Adrenal gland (tissue), 5 donors: ENCODE data around the gene PKN2.

Source experiments
- CTCF ChIP-seq, 6 experiments: fragments of 450-650 bp in 4 of 6; fragments of 200-600 bp in 2 of 6; sonication (generic) in 1 of 6; IDR thresholded peaks; 1 replicate in 5 of 6; 2 replicates in 1 of 6; pipeline versions ENCODE4 v1.5.1 to v1.8.0; 2016 to 2021; ENCODE audit warnings: antibody characterized with exemption in 6 of 6, mild to moderate bottlenecking in 2 of 6, moderate library complexity in 1 of 6
- POLR2A ChIP-seq, 2 donors: fragments of 450-650 bp; IDR thresholded peaks; one replicate each; pipeline ENCODE4 v1.6.1; 2017; ENCODE audit warnings: antibody characterized with exemption in 2 of 2, mild to moderate bottlenecking in 2 of 2, moderate library complexity in 1 of 2
- donor health status: DM: no; HTN: no; CAD: no.

- no peak for TF ChIP-seq CTCF (IDR thresholded peaks at IDR 0.05)
- no peak for TF ChIP-seq POLR2A (IDR thresholded peaks at IDR 0.05)
Observed at GRCh38 chr1:88722492-88722891, 38.4 kb downstream of the PKN2 start.
